Endothelial cell (in vitro differentiated cells): Measurements from ENCODE around the gene SV2B. TPM values are rescaled to one million over a fixed set of nuclear protein-coding genes. Genes with fewer than 3 reads are reported as not detected.

ENCODE experiments used
- DNase-seq: peaks from one replicate; pipeline ENCODE4 v3.0.0; 2021; ENCODE audit warnings: low spot score
- H3K27ac Mint-ChIP-seq: one replicate; pipeline ENCODE4 v1.8.0; 2021; ENCODE audit warnings: mixed read lengths, inconsistent platforms; ENCODE audit not compliant: unreplicated experiment
- H3K27me3 Mint-ChIP-seq: one replicate; pipeline ENCODE4 v1.8.0; 2021; ENCODE audit warnings: mild to moderate bottlenecking, moderate library complexity, mixed read lengths, inconsistent platforms; ENCODE audit not compliant: unreplicated experiment
- H3K36me3 Mint-ChIP-seq: one replicate; pipeline ENCODE4 v1.8.0; 2021; ENCODE audit warnings: mild to moderate bottlenecking, low read depth, mixed read lengths, inconsistent platforms; ENCODE audit not compliant: unreplicated experiment
- H3K4me1 Mint-ChIP-seq: one replicate; pipeline ENCODE4 v1.8.0; 2021; ENCODE audit warnings: mild to moderate bottlenecking, mixed read lengths, inconsistent platforms; ENCODE audit not compliant: unreplicated experiment
- H3K4me3 Mint-ChIP-seq: one replicate; pipeline ENCODE4 v1.8.0; 2021; ENCODE audit warnings: mild to moderate bottlenecking, mixed read lengths, inconsistent platforms; ENCODE audit not compliant: unreplicated experiment
- H3K9me3 Mint-ChIP-seq: one replicate; pipeline ENCODE4 v1.8.0; 2021; ENCODE audit warnings: mixed read lengths, inconsistent platforms; ENCODE audit not compliant: unreplicated experiment
- total RNA-seq: library from RNA; stranded (reverse); fragmentation: NEBNext Ultra II Directional; extraction: Animal tissue kit (Norgen Biotek cat#: 25700); gene quantifications from one replicate; pipeline ENCODE4 v1.2.1, GENCODE V29; 2021; ENCODE audit not compliant: unreplicated experiment
- TF ChIP-seq, protein P1 (sequence below): fragments of 200-600 bp; sonication (generic); IDR thresholded peaks from one replicate; pipeline ENCODE4 v1.5.0; 2021; ENCODE audit warnings: antibody characterized with exemption; ENCODE audit not compliant: unreplicated experiment

The SV2B gene
- total RNA-seq, 1 donor from 2014 or later: 0.26 TPM

DNA sequence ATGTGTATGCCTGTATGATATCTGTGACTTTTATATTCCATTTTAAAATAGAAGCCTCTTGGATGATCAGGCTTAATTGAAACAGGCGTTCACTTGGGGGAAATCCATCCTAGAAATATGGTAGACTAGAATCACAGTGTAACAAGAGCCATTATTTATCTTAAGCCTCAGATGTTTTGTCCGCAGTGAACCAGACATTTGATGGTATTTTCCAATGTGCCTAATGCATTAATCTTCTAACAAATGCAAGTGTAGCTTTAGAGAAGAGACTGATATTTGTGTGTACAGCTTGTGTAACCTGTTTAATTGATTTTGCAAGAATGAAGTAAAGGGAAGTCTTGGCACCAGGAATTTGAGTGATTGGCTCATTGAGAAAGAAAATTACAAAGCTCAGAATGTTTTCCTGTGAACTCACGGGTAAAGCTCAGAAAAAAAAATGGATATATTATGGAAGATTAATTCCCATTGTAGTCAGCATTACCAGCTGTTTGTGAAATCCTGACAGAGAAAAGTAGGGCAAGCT lies 155.7 kb downstream of the SV2B start:
- H3K4me3 Mint-ChIP-seq: no peak overlapping the region
- H3K27me3 Mint-ChIP-seq: no peaks in the 10 kb centered on the region
- H3K27ac Mint-ChIP-seq: no peak overlapping the region
- H3K4me1 Mint-ChIP-seq: no peaks in the 10 kb centered on the region
- DNase-seq: no peak
- H3K36me3 Mint-ChIP-seq: no peaks in the 10 kb centered on the region
- TF ChIP-seq, protein P1, sequence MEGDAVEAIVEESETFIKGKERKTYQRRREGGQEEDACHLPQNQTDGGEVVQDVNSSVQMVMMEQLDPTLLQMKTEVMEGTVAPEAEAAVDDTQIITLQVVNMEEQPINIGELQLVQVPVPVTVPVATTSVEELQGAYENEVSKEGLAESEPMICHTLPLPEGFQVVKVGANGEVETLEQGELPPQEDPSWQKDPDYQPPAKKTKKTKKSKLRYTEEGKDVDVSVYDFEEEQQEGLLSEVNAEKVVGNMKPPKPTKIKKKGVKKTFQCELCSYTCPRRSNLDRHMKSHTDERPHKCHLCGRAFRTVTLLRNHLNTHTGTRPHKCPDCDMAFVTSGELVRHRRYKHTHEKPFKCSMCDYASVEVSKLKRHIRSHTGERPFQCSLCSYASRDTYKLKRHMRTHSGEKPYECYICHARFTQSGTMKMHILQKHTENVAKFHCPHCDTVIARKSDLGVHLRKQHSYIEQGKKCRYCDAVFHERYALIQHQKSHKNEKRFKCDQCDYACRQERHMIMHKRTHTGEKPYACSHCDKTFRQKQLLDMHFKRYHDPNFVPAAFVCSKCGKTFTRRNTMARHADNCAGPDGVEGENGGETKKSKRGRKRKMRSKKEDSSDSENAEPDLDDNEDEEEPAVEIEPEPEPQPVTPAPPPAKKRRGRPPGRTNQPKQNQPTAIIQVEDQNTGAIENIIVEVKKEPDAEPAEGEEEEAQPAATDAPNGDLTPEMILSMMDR: no peak
- no peaks in the 10 kb centered on the region for H3K9me3 Mint-ChIP-seq

GRCh38 chr15:91257746-91258414 lies 157.8 kb downstream of the SV2B start:
- peaks cover 2% of the 10 kb centered on the region for H3K27me3 Mint-ChIP-seq
- no peak overlapping the region for H3K4me3 Mint-ChIP-seq
- no peaks in the 10 kb centered on the region for H3K36me3 Mint-ChIP-seq
- TF ChIP-seq, protein P1: no peak
- H3K4me1 Mint-ChIP-seq: no peaks in the 10 kb centered on the region
- no peak for DNase-seq
- H3K9me3 Mint-ChIP-seq: no peaks in the 10 kb centered on the region
- no peak overlapping the region for H3K27ac Mint-ChIP-seq

DNA sequence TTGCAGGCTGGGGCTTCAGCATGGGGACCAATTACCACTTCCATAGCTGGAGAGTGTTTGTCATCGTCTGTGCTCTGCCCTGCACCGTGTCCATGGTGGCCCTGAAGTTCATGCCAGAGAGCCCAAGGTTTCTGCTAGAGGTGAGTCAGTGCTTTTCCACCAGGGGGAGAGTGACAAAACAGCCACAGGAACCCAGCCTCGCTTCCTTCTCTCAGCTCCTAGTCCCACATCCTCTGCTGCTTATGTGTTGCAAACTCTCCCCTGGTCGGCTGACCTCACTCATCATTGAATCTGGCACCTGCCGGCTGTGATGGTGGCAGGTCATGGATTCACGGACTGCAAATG lies 158.3 kb downstream of the SV2B start:
- DNase-seq: peak; percentile 27
- no peaks in the 10 kb centered on the region for H3K9me3 Mint-ChIP-seq
- TF ChIP-seq, protein P1: peak; percentile 34
- no peak overlapping the region for H3K4me3 Mint-ChIP-seq
- H3K27ac Mint-ChIP-seq: no peak overlapping the region
- peaks cover 2% of the 10 kb centered on the region for H3K27me3 Mint-ChIP-seq
- no peaks in the 10 kb centered on the region for H3K36me3 Mint-ChIP-seq
- H3K4me1 Mint-ChIP-seq: no peaks in the 10 kb centered on the region

- H3K36me3 Mint-ChIP-seq: no peaks in the 10 kb centered on the region
- no peaks in the 10 kb centered on the region for H3K4me1 Mint-ChIP-seq
Measured at GRCh38 chr15:91259077-91259476, 159.0 kb downstream of the SV2B start.

DNA sequence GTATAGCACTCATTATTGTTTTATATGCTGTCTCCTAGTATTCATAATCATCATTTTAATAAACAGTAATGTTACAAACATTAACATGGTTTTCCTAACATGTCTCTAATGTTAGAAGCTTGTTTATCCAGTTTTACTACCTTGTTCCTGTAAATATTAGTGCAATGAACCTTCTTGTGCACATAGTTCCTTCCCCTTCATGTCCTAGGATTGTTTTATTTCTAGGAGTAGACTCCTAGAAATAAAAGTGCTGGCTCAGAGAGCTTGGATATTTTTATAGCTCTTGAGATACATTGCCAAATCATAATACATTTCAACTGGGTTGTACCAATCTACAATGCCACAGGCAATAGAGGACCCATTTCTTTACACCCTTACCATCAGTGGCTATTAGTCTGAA lies 161.3 kb downstream of the SV2B start:
- Mint-ChIP-seq H3K4me3 (no peak overlapping the region), H3K27me3 (peaks cover 4% of the 10 kb centered on the region), H3K9me3 (no peaks in the 10 kb centered on the region), H3K4me1 (no peaks in the 10 kb centered on the region), H3K36me3 (no peaks in the 10 kb centered on the region), H3K27ac (no peak overlapping the region)
- DNase-seq: no peak
- TF ChIP-seq, protein P1: no peak

More at GRCh38 chr15:91259077-91259476, 159.0 kb downstream of the SV2B start:
- Mint-ChIP-seq H3K27ac (no peak overlapping the region), H3K9me3 (no peaks in the 10 kb centered on the region), H3K4me3 (no peak overlapping the region), H3K27me3 (peaks cover 2% of the 10 kb centered on the region)
- TF ChIP-seq, protein P1: no peak
- DNase-seq: no peak
